Left cardiac atrium (tissue), 4 donors: ENCODE measurements around the gene FAM81A. TPM values are rescaled to one million over a fixed set of nuclear protein-coding genes. Genes with fewer than 3 reads are reported as not detected.
A peak's percentile ranks its signal among the peaks of the same experiment; 100 is the strongest.
"Not testable (repeated sequence)": the region's sequence is repeated elsewhere in the genome, so short reads cannot be mapped to it uniquely, and the experiment has no call there.

Experiments used
- ATAC-seq, 2 donors: fragments of 200-7000 bp; cut with Tn5 transposase; one replicate each; pipeline ENCODE4 v1.9.1; 2020; ENCODE audit warnings: mild to moderate bottlenecking in 2 of 2, moderate library complexity in 2 of 2
- DNase-seq: peaks from one replicate; pipeline ENCODE4 v3.0.0-alpha.2; 2020
- intact Hi-C, 2 donors: fragments of 100-400 bp; cut with DNase I; formaldehyde crosslinking; loops; one replicate each; pipeline versions ENCODE4 v1.14.1 to v1.15.1; 2022 to 2023
- long read RNA-seq: library from polyadenylated mRNA; unstranded; transcript quantifications from one replicate; pipeline ENCODE4 v2.0.0, GENCODE V29; 2021
- total RNA-seq, 2 donors: library from RNA; stranded (reverse); fragmentation: NEBNext Ultra II Directional; extraction: Animal tissue kit (Norgen Biotek cat#: 25700); gene quantifications; one replicate each; pipeline ENCODE4 v1.2.1, GENCODE V29; 2021
- donor health status: DM: no; HTN: yes; CAD: no.
- donor health status: DM: no; HTN: yes; CAD: no; lungs with severe emphysema.
- donor health status: DM: yes; HTN: yes; CAD: no.
- donor health status: Dilated cardiomyopathy.

Gene FAM81A
- 1 to 10 TPM; 2.4 to 3.7 TPM for total RNA-seq
- long read RNA-seq, partial matches to known transcripts = 0 of 3 reads
- long read RNA-seq, other reads (novel, unspliced or antisense) = 0 of 3 reads

DNA sequence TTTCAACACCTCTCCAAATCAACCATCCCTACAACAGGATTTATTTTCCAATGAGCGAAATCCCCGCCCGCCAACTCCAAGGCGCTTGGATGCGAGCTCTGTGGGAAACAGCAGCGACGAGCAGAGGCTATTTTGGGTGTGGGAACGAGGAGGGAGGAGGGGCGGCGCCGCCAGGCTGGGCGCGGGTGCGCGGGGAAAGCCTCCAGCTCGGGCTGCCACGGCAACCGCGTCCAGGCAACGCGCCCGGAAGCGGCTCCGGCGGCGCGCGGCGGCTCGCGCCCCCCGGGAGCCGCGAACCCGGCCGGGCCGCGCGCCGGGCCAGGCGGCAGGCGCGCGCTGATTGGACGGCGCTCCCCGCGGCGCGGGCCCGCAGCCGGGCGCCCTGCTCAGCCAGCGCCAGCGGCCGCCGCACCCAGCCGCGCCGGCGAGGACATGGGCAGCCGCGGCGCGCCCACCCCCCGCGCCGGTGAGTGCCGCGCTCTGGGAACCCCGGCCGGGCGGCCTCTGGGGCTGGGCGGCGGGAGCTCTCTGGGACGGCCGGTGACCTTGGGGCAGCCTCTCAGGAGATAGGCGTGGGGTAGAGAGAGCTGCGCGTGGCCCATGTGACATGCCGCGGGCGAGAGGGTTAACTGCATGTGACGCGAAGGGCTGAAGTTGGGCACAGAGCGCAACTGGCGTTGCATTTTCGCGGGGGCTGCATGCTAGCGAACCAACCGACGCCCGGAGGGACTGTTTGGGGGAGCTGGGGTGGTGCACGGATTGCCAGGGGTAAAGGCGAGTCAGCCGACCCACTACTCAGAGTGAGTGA is at the start of gene FAM81A:
Gene FAM81A (plus strand): TSS at position 370 of the 808 bp plus-strand sequence. CDS start 20,441 bp downstream, outside the sequence.
- intact Hi-C loops = loop anchor here in 1 of 2 donors (5.0 kb wide), 1 partner anchor 66 kb away; the partner anchor contains the start of gene MYO1E
- peak; percentile 96 for ATAC-seq
- DNase-seq = peak; percentile 87

DNA sequence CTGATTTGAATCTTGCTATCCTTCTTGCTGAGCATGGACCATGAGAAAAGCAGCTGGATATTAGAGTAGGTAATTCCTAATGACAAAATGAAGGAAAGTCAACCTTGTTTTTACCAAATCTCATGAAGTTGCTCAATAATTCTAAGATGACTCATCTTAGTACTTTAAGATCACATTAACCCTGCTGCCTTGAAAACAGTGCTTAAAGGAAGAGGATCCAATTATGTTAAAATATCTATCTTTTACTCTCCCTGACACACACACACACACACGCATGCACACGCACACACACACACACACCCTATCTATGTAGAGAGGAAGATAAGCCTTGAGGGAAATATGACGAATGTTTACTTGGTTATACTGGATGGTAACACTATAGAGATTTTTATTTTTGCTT is 49.3 kb upstream of the FAM81A start:
- peak in 1 of 2 donors; percentile 51 for ATAC-seq
- intact Hi-C loops = no loop called here
- DNase-seq = no peak

DNA sequence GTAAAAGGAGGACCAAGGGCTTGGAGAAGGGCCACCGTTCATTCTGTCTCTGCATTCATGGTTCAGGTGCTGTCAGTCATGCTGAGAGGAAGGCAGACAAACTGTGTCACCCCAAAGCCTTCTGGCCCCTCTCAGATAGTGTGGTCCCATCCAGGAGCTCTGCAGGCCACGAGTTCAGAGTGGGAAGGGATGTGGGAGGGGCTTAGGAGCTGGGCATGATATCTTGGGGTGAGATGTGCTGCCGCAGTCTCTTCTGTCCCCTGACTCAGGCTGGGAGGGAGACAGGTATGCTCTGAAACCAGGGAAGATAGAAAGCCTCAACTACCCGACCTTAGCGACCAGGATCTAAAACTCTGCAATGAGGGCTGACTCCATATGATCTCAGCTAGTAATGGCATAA is 45.7 kb upstream of the FAM81A start:
- ATAC-seq (no peak), DNase-seq (no peak)
- intact Hi-C loops = no loop called here

DNA sequence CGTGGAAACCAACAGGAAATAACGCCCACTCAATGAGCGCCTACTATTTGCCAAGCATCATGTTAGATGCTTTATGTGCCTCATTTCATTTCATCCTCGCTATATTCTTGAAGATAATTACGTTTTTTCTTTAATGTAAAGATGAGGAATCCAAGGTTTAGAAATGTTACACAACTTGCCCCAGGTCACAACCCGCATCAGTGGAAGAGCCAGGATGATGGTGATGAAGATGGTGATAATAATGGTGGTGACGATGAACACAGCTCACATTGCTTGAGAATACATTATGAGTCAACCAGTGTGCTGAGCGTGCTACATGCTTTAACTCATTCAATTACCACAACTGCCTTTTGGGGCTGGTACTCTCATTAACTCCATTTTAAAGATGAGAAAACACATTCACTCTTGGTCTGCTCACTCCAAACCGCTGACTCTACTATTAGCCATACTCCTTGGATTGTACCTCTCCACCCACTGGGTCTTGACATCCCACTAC is 43.8 kb upstream of the FAM81A start:
- ATAC-seq (no peak), DNase-seq (no peak)
- intact Hi-C loops = no loop called here

DNA sequence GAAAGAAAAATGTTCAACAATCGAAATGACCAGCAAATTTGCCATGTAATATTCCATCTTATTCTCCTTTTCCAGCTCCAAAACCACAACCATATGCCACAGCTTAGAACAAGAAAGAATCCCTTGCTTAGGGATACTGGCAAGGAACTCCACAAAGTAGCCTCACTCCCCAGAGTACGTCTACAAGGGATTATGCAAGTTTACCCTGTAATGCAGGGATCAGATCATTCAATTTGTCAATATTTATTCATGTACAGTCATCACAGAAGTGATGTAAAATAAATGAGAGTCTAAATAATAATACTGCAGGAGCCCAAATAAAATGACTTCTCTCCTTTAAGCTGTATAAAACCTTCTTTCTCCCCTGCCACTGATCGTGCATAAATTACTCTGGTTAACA is 41.8 kb upstream of the FAM81A start:
- intact Hi-C loops = no loop called here
- DNase-seq (no peak), ATAC-seq (no peak)

DNA sequence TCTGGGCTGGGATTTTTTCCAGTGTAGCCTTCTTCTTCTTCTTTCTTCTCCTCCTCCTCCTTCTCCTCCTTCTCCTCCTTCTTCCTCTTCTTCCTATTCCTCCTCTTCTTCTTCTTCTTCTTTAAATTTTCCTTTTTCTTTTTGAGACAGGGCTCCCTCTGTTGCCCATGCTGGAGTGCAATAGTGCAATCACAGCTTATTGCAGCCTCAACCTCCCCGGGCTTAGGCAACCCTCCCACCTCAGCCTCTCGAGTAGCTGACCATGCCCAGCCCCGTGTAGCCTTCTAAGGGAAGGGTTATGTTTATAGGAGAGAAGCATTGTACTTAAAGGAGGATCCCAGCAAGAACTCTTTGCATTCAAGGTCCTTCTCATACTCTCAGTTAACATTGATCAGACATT is 41.3 kb upstream of the FAM81A start:
- no peak for ATAC-seq
- intact Hi-C loops = no loop called here
- DNase-seq = no peak

DNA sequence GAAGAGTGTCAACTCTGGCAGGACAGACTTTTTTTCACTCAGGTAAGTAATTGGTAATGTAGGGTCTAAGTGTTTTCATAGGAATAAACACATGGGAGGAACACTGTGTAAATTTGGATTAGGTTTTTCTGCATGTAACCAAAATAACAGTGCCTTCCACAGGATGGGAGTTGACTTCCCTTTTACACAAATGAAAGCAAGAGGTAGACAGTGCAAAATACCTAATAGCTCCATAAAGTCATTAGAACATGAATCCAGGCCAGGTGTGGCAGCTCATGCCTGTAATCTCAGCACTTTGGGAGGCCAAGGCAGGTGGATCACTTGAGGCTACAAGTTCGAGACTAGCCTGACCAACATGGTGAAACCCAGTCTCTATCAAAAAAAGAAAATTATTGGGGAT is 39.8 kb upstream of the FAM81A start:
- intact Hi-C loops = no loop called here
- DNase-seq (no peak), ATAC-seq (no peak)

DNA sequence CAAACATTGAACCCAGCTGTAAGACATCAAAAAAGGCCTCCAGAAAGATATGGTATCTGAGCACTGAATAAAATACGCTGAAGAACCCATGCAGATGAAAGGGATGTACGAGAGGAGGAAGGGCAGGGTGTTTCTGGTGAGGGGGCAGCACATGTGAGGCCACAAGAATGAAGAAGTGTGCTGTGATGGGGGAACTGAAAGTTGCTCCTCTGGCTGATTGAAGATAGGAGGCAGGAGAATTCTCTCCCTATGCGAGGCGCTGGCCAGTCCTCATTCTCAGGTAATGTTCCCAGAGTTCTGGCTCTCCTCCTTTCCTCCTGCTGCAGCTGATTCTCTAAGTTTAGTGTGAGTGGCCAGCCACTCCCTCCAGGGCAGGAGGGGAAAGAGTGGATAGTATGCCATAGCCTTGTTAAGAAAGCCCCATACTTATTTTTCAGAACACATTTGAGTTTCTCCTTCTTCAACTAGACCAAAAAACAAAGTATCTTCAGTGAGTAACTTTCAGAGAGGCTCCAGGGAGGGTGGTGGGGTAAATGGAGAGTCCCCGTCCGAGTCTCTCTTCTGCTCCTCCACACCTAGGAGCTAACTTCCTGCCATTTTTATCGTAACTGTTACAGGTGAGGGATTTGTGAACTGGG is 38.4 kb upstream of the FAM81A start:
- no peak for DNase-seq
- peak; percentile 47 to 66 for ATAC-seq
- intact Hi-C loops = no loop called here

DNA sequence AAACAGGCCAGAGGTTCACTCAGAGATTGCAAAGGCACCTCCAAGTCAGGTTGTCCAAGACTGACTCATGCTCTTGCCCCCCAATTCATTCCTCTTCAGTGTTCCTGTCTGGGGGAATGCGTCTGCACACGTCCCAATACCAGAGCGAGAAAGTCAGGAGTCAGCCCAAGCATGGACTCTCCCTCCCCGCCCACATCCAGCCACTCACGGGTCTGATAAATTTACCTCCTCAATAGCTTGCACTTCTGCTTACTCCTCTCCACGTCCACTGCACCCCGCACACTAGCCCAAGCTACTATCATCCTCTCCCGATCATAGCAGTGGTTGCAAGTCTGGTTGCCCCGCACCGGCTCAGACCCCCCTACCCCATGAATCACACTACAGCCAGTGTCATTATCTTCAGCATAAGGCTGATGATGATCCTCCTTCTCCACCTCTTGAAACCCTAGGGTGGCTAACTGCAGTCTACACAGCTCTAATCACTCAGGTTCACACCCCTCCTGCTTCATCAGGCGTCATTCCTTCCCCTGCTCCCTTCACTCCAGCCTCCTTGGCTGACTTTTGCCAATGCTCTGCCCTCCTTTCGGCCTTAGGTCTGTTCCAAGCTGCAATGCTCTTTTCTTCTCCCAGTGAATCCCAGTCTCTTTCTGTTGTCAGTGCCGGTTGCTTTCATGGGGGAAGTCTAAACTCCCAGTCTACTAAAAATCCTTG is 37.7 kb upstream of the FAM81A start:
- intact Hi-C loops = no loop called here

DNA sequence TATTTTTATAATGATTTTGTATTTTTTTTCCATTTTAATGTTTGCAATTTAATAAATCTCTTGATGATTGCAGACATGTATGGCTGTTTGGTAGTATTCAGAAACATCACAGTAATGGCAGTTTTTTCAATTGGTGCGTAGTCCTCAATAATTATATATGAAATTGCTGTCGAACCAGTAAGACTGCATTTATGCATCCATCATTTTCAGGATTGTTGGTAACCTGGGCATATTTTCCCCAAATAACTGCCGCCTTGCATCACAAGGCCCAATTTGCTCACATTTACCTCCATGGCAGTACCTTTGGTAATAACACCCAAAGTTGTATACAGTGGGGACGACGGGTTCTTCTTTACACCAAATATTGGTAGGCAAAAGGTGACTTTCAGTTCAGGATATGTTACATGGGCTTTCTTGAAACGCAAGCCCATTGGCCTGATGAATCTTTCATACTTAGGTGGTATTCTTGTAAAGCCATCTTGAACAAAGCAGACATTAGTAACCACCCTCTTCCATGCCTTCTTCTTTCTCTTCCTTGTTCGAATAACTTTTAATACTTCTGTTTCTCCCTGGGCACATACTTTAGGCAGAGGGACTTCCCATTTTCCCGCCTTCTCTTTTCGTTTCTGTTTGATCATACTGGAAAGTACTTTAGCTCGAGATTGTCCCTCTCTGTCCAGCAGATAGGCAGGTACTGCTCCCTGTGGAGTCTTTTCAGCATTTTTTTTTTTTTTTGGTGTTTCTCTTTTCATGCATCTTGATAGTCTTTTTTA is 36.7 kb upstream of the FAM81A start:
- DNase-seq, ATAC-seq, intact Hi-C loops: not testable (repeated sequence)

More for the DNA sequence above, 37.7 kb upstream of the FAM81A start:
- DNase-seq = no peak
- no peak for ATAC-seq

DNA sequence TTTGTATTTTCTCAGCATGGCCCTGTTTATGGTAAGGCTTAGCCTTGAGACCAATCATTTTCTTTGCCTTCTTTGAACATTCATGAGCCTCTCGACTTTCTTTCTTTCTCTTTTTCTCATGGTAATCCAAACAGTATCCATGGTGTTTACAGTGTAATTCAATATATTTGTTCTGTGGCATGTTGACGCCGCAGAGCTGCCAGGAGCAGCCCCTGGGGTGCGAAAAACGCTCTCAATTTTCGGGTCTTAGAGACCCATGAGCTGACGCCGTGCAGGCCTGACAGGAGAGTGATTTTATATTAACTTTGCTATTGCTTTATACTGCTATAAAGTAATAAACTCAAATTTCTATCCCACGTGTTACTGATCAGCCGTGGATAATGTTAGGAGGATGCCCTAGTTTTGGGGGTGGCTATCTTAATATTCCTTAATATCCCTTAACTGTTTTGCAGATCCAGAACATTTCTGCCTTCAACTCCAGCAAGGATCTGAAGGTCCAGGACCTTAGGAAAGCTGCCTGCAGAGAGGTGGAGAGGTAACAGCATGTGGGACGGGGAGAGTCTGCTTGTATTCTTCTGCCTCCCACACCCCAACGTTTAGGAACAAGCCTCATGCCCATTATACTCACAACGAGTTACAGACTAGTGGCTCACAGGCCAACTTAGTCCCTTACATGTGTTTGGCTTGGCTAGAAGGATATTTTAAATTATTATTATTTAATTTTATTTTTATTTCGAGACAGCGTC is 36.0 kb upstream of the FAM81A start:
- ATAC-seq (no peak), DNase-seq (no peak)
- intact Hi-C loops = no loop called here

DNA sequence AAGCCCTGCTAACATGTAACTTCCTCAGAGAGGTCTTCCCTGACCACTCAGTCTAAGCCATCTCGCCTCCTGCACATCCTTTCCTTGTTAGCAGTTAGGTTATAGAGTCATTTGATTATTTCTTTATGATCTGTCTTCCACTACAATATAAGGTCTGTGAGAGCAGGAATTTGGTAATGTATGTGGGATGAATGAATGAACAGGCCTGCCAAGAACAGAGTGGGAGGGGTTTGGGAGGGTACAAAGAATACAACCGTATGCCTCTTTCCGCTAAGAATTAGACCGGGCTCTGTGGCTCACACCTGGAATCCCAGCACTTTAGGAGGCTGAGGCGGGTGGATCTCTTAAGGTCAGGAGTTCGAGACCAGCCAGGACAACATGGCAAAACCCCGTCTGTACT is 32.9 kb upstream of the FAM81A start:
- no peak for ATAC-seq
- intact Hi-C loops = no loop called here
- no peak for DNase-seq

DNA sequence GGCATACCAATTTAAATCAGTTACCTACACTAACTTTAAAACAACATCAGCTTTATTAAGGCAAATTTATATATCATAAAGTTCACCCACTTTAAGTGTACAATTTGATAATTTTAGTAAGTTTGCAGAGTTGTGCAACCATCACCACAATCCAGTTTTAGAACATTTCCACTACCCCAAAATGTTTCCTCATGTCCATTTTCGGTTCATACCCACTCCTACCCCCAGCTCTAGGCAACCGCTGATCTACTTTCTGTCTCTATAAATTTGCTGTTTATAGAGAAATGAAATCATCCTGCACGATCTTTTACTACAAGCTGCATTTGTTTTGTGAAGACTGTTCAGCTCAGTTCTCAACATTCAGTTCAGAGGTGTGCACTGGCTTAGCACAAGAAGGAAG is 31.5 kb upstream of the FAM81A start:
- no peak for DNase-seq
- intact Hi-C loops = no loop called here
- ATAC-seq = no peak

DNA sequence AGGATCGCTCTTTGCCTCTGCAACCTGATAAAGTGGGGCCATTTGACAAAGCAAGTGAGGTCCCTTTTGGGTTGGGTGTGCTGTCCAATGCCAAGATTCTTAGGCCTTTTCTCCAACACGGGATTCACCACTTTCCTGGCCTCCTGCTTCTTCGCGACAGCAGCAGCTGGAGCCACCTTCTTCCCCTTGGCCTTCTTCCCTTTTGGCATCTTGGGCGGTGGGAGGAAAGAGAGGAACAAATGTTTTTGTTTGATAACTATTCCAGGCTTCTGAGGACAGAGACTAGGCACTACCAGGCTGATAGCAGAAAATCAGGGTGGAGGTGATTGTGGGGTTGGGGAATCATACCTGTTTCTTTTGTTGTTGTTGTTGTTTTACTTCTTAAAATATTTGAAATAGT is 30.0 kb upstream of the FAM81A start:
- DNase-seq (no peak), ATAC-seq (no peak)
- intact Hi-C loops = no loop called here

DNA sequence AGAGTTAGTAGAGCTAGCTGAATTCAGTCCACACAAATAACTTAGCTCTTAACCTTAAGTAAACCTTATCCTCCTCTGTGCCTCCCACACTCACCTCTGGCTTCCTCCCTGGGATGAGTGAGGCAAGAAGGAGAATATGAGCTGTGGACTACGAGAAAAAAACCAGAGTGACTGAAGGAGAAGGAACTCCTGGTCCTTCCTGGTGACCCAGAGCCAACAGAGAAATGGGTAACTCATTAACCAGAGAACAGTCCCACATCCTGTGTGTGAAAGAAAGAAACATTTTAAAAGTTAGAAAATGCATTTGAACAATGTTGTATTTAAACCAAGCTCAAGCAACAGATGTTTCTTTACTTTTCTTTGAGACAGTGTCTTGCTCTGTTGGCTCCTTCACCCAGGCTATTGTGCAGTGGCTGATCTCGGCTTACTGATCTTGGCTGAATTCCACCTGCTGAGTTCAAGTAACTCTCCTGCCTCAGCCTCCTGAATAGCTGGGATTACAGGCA is 27.5 kb upstream of the FAM81A start:
- intact Hi-C loops = no loop called here
- ATAC-seq (peak in 1 of 2 donors; percentile 60), DNase-seq (no peak)

DNA sequence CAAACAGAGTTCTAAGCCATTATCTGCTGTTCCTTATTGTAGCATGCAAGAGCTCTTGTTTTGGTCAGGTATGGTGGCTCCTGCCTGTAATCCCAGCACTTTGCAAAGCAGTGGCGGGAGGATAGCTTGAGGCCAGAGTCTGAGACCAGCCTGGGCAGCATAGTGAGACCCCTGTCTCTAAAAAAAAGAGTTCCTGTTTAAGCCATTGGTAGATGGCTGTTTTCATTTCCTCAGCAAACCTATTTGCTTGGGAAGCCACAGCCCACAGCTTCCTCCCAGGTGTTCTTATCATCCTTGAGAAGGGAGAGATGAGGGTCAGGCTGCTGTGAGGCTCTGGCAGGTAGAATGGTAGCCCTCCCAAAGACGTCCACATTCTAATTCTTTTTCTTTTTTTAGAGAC is 24.4 kb upstream of the FAM81A start:
- no peak for DNase-seq
- no peak for ATAC-seq
- intact Hi-C loops = no loop called here

DNA sequence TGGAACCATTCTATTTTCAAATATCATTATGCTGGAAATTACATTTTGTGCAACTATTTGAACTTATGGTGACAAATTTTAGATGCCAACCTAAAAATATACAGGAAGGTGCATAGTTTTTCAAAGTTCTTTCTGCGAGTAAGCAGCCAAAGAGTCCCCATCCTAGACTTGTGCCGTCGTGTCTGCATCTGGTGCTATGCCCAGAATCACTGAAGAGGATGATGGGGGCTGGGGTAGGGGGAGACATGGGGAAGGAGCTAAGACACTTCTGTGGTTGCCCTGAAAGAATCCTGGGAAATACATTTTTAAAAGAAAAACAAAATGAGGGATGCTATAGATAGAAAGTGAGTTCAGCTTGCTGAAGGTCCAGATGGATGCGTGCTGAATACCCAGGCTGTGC is 21.2 kb upstream of the FAM81A start:
- intact Hi-C loops = no loop called here
- ATAC-seq = no peak
- DNase-seq = no peak

DNA sequence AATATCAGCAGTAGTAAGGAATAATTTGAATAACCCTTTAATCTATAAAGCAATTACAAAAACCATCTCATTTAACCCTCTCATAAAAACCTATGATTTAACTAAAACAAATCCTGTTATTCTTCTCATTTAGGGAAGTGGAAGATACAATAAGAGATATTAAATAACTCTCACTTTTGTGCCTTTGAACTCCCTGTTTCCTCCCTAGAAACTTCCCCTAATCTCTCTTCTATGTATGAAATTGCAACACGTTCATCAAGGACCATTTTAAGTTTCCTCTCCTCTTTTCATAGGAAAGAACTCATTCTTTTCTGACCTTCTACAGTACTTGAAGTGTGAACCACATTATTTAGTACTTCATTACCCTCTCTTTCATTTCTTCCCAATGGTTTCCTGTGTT is 18.8 kb upstream of the FAM81A start:
- DNase-seq = no peak
- no peak for ATAC-seq
- intact Hi-C loops = no loop called here
